D721Med (cell line): ENCODE data around the gene SCAPER.

Source experiments
- DNase-seq: peaks from one replicate; pipeline ENCODE4 v3.0.0; 2011; ENCODE audit warnings: low spot score; ENCODE audit not compliant: insufficient read length
- FAIRE-seq: peaks from 2 replicates; lab custom pipeline; 2011; peaks lifted over from hg19 to GRCh38; lab: Jason Lieb, UNC
- TF ChIP-seq, protein P1 (sequence below): IDR thresholded peaks from 2 replicates; pipeline ENCODE4 v1.5.1; 2012; ENCODE audit warnings: mild to moderate bottlenecking, control low read depth; ENCODE audit not compliant: insufficient read depth; ENCODE audit errors: missing control alignments

The SCAPER gene

DNA sequence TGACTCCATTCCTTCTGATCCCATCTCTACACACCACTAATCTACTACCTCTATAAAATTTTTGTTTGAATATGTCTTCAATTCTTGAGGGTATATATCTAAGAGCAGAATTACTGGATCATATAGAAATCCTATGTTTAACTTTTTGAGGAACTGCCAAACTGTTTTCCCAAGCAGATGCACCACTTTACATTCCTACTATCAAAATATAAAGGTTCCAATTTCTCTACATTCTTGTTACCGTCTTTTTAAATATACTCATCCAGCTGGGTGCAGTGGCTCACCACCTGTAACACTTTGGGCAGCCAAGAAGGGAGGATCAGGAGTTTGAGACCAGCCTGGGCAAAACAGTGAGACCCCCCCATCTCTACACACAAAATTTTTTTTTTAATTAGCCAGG is 268.0 kb downstream of the SCAPER start:
- DNase-seq (no peak), FAIRE-seq (no peak)
- TF ChIP-seq, protein P1, sequence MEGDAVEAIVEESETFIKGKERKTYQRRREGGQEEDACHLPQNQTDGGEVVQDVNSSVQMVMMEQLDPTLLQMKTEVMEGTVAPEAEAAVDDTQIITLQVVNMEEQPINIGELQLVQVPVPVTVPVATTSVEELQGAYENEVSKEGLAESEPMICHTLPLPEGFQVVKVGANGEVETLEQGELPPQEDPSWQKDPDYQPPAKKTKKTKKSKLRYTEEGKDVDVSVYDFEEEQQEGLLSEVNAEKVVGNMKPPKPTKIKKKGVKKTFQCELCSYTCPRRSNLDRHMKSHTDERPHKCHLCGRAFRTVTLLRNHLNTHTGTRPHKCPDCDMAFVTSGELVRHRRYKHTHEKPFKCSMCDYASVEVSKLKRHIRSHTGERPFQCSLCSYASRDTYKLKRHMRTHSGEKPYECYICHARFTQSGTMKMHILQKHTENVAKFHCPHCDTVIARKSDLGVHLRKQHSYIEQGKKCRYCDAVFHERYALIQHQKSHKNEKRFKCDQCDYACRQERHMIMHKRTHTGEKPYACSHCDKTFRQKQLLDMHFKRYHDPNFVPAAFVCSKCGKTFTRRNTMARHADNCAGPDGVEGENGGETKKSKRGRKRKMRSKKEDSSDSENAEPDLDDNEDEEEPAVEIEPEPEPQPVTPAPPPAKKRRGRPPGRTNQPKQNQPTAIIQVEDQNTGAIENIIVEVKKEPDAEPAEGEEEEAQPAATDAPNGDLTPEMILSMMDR: no peak

DNA sequence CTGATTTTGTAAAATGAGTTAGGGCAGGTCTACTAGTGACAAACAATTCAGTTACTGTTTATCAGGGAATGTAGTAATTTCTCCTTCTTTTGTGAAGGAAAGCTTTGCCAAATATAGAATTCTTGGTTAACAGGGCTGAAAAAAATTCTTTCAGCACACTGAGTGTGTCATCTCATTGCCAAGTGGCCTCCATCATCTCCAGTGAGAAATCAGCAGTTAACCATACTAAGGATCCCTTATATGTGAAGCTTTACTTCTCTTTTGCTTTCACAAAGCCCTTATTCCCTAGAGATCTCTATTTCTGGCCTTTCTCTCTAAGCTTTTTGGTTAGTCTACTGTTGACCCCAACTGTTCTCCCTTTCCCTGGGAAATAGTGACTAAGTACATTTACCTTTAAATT is 269.1 kb downstream of the SCAPER start:
- TF ChIP-seq, protein P1: no peak
- FAIRE-seq (no peak), DNase-seq (no peak)

DNA sequence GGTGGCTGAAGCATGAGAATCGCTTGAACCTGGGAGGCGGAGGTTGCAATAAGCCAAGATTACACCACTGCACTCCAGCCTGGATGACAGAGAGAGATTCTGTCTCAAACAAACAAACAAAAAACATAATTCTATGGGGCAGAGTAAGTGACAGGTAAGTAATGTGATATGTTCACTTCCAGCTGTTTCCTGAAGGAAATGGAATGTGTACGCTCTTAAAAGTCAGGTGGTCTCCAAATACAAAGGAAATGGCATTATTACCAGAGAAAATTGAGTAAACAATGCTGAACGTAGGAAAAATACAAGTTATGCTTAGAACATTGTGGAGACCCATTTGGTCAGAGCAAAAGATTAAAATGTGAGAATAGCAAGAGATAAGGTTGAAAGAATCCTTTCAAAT is 278.5 kb downstream of the SCAPER start:
- TF ChIP-seq, protein P1: no peak
- no peak for DNase-seq
- no peak for FAIRE-seq

DNA sequence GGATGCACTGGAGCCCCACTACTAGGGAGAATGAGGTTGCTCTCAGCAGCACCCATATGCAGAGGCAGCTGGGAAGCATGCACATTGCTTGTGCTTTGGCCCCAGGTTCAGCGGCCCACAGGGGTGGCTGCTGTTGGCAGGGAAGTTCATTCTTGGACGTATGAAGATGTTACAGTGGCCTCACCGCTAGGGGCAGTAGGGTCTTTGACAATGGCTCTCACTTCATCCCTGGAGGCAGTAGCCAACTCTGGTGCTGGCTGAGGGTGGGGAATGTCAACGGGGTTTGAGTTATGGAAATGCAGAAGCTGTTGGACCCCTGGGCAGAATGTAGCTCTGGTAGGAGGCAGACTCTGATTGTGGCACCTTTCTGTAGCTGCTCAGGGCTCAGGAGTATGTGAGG is 279.9 kb downstream of the SCAPER start:
- TF ChIP-seq, protein P1: no peak
- no peak for DNase-seq
- no peak for FAIRE-seq

DNA sequence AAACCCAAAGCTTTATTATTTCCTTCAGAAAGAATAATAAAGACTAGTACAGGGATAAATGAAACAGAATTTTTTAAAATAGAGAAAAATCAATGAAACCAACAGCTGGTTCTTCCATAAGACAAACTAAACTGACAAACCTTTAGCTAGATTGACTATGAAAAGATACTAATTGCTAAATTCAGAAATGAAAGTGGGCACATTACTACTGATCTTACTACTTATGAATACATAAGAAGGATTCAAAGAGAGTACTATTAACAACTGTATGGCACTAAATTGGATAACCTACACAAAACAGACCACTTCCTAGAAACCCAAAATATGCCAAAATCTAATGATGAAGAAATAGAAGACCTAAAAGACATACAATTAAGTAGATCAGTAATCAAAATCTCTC is 290.4 kb downstream of the SCAPER start:
- TF ChIP-seq, protein P1: no peak
- FAIRE-seq (no peak), DNase-seq (no peak)

DNA sequence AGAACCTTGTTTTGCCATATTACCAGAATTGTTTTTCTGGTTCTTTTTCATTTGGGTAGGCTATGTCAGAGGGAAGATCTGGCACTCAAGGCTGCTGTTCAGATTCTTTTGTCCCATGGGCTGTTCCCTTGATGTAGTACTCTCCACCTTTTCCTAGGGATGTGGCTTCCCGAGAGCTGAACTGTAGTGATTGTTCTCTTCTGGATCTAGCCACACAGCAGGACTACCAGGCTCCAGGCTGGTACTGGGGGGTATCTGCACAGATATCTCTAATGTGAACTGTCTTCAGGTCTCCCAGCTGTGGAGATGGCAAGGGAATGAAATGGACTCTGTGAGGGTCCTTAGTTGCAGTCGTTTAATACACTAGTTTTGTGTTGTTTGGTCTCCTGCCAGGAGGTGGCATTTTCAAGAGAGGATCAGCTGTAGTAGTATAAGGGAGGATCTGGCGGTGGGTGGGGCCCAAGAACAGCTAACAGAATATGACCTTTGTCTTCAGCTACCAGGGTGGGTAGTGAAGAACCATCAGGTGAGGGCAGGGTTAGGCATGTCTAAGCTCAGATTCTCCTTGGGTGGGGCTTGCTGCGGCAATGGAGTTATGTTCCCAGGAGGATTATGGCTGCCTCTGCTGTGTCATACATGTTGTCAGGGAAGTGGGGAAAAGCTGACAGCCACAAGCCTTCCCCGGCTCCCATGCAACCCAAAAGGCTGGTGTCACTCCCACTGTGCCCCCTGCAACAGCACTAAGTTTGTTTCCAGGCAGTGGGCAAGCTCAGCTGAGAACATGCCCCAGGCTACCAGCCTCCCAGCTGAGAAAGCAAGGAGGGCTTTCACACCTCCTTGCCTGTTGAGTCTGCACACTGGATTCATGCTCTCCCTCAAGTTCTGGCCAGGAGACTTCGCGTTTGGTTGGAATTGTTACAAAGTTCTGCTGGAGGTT is 316.1 kb downstream of the SCAPER start:
- DNase-seq (no peak), FAIRE-seq (no peak)
- TF ChIP-seq, protein P1: no peak

DNA sequence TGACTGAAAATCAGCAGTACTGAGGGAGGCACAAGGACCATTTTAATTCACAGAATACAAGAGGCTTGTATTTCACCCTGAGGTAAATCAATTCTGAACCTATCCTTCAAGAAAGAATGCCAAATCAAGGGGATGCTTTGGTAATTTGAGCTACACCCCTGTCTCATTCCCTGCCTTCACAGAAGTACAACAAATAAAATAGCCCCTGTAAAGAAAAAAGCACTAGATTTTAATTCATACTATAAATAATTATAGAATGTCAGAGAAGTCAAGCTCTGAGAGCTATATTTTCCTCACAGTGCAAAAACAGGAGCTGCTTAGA is 319.6 kb downstream of the SCAPER start:
- FAIRE-seq: no peak
- DNase-seq: no peak

More for the DNA sequence above, 319.6 kb downstream of the SCAPER start:
- TF ChIP-seq, protein P1: no peak
